Measurements from ENCODE around the gene PTPN12.

DNA sequence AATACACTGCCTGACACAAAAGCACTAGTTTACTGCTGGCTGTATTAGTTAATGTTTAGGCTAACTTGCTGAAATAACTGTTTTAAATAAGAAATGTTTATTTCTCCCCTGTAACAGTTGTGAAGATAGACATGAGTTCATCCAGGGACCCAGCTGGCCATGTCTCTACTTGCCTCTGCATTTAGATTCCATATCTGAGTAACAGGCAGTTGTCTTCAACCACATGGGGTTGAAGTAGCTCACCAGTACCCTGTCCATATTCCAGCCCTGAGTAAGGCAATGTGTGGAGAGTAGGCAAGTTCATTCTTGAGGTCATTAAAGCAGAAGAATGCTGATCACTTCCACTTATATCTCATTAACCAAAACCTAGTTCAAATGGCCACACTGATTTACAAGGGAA, 128.1 kb downstream of the PTPN12 start:
- no peak for TF ChIP-seq POLR2A (IDR thresholded peaks at IDR 0.05)
- TF ChIP-seq, protein P1, sequence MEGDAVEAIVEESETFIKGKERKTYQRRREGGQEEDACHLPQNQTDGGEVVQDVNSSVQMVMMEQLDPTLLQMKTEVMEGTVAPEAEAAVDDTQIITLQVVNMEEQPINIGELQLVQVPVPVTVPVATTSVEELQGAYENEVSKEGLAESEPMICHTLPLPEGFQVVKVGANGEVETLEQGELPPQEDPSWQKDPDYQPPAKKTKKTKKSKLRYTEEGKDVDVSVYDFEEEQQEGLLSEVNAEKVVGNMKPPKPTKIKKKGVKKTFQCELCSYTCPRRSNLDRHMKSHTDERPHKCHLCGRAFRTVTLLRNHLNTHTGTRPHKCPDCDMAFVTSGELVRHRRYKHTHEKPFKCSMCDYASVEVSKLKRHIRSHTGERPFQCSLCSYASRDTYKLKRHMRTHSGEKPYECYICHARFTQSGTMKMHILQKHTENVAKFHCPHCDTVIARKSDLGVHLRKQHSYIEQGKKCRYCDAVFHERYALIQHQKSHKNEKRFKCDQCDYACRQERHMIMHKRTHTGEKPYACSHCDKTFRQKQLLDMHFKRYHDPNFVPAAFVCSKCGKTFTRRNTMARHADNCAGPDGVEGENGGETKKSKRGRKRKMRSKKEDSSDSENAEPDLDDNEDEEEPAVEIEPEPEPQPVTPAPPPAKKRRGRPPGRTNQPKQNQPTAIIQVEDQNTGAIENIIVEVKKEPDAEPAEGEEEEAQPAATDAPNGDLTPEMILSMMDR (IDR thresholded peaks at IDR 0.05), result no peak
